GM12875 (cell line): Measurements from ENCODE around the gene OR2AK2.

Experiments
- H3K4me3 ChIP-seq: one replicate; pipeline ENCODE4 v1.5.1; 2011; ENCODE audit warnings: low read depth, low read length, control low read depth
- TF ChIP-seq, protein P1 (sequence below): IDR thresholded peaks from 2 replicates; pipeline ENCODE4 v1.5.1; 2011; ENCODE audit warnings: low read depth, mild to moderate bottlenecking, control low read depth, inconsistent platforms, low read length, moderate library complexity, borderline replicate concordance; ENCODE audit not compliant: insufficient read depth

Gene OR2AK2

DNA sequence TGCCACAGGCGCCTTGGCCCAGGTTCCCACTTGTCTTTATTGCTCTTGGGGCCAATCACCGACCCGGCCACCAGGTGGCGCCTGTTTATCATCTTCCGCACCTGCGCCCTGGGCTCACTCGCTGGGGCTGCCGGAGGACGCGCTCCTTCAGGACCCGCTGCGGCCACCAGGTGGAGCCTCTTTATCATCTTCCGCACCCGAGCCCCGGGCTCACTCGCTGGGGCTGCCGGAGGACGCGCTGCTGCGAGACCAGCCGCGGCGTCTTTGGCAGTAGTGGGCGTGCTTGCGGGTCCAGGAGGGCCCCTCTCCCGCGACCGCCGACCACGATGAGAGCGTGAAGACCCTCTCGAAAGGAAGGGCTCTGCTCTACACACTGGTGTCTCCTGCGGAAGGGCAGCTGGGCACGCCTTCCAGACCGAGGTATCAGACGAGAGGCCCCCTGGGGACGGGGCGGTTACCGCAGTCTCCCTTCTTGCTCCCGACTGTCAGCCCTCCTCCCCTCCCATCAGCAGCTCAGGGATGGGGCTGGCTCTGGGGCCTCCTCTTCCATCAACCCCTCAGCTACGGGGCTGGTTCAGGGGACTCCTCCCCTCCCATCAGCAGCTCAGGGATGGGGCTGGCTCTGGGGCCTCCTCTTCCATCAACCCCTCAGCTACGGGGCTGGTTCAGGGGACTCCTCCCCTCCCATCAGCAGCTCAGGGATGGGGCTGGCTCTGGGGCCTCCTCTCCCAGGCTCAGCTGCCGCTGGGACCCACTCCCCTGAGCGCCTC lies 27.9 kb upstream of the OR2AK2 start:
- TF ChIP-seq, protein P1, sequence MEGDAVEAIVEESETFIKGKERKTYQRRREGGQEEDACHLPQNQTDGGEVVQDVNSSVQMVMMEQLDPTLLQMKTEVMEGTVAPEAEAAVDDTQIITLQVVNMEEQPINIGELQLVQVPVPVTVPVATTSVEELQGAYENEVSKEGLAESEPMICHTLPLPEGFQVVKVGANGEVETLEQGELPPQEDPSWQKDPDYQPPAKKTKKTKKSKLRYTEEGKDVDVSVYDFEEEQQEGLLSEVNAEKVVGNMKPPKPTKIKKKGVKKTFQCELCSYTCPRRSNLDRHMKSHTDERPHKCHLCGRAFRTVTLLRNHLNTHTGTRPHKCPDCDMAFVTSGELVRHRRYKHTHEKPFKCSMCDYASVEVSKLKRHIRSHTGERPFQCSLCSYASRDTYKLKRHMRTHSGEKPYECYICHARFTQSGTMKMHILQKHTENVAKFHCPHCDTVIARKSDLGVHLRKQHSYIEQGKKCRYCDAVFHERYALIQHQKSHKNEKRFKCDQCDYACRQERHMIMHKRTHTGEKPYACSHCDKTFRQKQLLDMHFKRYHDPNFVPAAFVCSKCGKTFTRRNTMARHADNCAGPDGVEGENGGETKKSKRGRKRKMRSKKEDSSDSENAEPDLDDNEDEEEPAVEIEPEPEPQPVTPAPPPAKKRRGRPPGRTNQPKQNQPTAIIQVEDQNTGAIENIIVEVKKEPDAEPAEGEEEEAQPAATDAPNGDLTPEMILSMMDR, result peak; percentile 97
- peak overlapping the region; percentile 36 for H3K4me3 ChIP-seq

DNA sequence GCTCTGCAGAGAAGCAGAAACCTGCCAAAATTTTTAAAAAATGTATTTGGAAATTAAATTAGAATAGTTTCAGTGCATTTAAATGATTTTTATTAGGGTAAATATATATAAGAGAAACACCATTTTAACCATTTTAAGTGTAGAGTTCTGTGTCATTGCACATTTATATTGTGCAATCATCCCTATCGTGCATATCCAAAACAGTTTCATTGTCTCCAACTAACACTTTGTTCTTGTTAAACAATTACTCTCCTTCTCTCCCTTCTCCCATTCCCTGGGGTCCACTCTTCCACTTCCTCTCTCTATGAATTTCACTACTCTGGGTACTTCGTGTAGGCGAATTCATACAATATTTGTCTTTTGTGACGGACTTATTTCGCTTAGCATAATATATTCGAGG lies 22.4 kb upstream of the OR2AK2 start:
- H3K4me3 ChIP-seq, result no peak overlapping the region
- TF ChIP-seq, protein P1, result no peak

DNA sequence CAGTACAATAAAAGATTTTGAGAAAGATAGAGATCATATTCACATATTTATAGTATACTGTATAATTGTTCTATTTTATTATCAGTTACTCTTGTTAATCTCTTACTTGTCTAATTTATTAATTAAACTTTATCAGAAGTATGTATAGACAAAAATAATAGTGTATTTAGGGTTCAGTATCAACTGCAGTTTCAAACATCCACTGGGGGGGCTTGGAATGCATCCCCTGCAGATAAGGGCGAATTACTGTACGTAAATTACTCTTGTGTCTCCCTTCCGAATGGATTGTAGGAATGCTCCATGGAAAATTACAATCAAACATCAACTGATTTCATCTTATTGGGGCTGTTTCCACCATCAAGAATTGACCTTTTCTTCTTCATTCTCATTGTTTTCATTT lies 16.5 kb upstream of the OR2AK2 start, which contains the start of gene OR2L8:
TSS of gene OR2L8 (plus strand) at position 301 of the 400 bp plus-strand sequence. CDS start at position 301, 0 bp downstream.
- no peak within 1 kb of the TSS for H3K4me3 ChIP-seq
- TF ChIP-seq, protein P1, result no peak

DNA sequence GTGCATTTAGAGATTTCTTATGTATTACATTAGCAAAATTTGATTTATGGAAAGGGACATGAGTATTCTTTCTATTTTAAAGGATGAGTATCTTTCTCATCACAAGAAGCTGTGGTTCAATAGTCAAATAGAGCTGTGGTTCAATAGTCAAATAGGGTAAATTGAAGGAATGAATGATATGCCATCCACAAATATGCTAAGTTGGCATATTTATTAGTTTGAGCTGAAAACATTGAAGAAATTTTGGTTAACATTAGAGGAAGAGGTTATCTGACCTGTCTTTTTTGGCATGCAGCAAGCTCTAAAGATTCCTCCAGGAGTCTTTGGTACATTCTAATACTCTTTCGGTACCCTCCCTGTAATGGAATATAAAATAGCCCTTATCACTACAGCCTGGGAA lies 11.6 kb upstream of the OR2AK2 start:
- TF ChIP-seq, protein P1, result no peak
- H3K4me3 ChIP-seq, result no peak overlapping the region

DNA sequence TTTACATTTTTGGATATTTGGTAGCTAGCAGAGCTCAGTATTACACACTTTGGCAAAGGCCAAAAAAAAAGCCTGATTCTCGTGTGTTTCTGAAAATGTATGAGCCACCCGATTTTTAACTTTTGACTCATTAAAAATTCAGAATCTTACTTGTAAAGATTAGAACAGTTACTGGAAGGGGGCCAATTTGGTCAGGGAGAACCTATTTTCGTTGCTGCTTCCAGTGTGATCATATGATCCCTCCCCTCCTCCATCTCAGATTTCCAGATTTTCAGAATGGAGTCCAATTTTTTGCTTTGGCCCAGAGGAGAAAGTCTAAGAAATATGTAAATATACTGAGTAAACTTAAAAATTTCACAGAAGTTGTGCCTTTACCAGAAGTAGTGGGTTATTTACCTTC lies 3.2 kb upstream of the OR2AK2 start:
- no peak overlapping the region for H3K4me3 ChIP-seq
- TF ChIP-seq, protein P1, result no peak

DNA sequence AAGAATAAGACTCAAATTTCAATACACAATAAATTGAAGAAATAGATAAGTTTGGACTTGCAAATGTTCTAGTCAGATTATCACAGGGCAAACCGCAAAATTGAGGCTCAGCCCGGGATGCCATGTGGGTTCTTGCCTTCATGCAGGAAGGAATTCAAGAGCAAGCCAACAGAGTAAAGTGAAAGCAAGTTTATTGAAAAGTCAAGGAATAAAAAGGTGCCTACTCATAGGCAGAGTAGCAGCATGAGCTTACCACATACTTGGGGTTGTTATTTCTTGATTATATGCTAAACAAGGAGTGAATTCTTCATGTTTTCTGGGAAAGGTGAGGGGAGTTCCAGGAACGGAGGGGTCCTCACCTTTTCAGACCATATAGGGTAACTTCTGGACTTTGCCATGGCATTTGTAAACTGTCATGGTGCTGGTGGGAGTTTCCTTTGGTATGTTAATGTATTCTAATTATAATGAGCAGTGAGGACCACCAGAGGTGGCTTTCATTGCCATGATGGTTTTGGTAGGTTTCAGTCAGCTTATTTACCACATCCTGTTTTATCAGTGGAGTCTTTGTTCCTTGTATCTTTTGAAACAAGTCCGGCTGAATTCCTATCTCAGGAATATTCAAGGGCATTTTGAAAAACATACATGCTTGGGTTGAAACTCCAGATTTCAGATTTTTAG lies 2.0 kb upstream of the OR2AK2 start:
- TF ChIP-seq, protein P1, result no peak
- no peak overlapping the region for H3K4me3 ChIP-seq
